Measurements from ENCODE around the gene CITED1. TPM values are rescaled to one million over a fixed set of nuclear protein-coding genes. Genes with fewer than 3 reads are reported as not detected.
"Not testable (repeated sequence)": the region's sequence is repeated elsewhere in the genome, so short reads cannot be mapped to it uniquely, and the experiment has no call there.

The CITED1 gene
- total and polyA plus RNA-seq, 2 of the 13 experiments (the other 11 are each of a cell fraction or from before 2014, with no cell fraction given): 0.09 TPM; not detected in 1

- TF ChIP-seq ATAD3A (CRISPR knock-in tag; IDR thresholded peaks at IDR 0.05): no peak
- TF ChIP-seq ZNF331 (CRISPR knock-in tag; IDR thresholded peaks at IDR 0.05): peak; percentile 87
- in situ Hi-C loops (cut with HindIII; ENCODE audit: extremely low pct_ligation_motif_present, low pct_unique_long_range_greater_than_20kb): no loop called here
- WGBS (ENCODE audit: low lambda C conversion rate): 96% methylated on average over 3 of the region's 3 CpGs
- Histone ChIP-seq H3K79me2 (ENCODE audit: insufficient read depth, low read length) (no peaks in the 10 kb centered on the region), H3K9ac (ENCODE audit: insufficient read depth, low read depth, low read length) (no peak overlapping the region), H4K20me1 (ENCODE audit: insufficient read depth, low read length) (no peaks in the 10 kb centered on the region), H3K9me3 (ENCODE audit: low read length) (no peaks in the 10 kb centered on the region), H3K36me3 (replicated peaks in 1 of 2; ENCODE audit: control insufficient read depth in 1 of 2, insufficient read depth in 2 of 2, low read length in 2 of 2) (no peaks in the 10 kb centered on the region), H2AFZ (ENCODE audit: low read length) (no peak overlapping the region), H3K4me2 (ENCODE audit: low read depth, low read length) (no peak overlapping the region), H3K27me3 (ENCODE audit: control insufficient read depth in 1 of 2, insufficient read depth in 2 of 2, low read length in 2 of 2) (no peaks in the 10 kb centered on the region), H3K4me1 (ENCODE audit: insufficient read depth, low read length) (no peaks in the 10 kb centered on the region), H3K4me3 (replicated peaks in 1 of 3; ENCODE audit: insufficient read depth in 1 of 3, low read depth in 2 of 3, low read length in 3 of 3) (no peak overlapping the region), H3K27ac (ENCODE audit: extremely low read length, insufficient read depth, low read length) (no peak overlapping the region)
- ChIA-PET POLR2A (no interaction called here), CTCF (ENCODE audit: low intra/inter-chr PET ratio, low total read pairs) (no interaction called here)
- no peak for FAIRE-seq
- no TSS peak for BruUV-seq (replicated peaks)
- intact Hi-C loops (cut with micrococcal nuclease; ENCODE audit: unreplicated experiment): no loop called here
- DNase-seq (ENCODE audit: low spot score): no peak
- ATAC-seq: no peak
Observed at GRCh38 chrX:72330131-72330530, 24.4 kb upstream of the CITED1 start.

- ATAC-seq (no peak), FAIRE-seq (no peak), DNase-seq (ENCODE audit: low spot score) (no peak)
- in situ Hi-C loops (cut with HindIII; ENCODE audit: extremely low pct_ligation_motif_present, low pct_unique_long_range_greater_than_20kb) (no loop called here), intact Hi-C loops (cut with micrococcal nuclease; ENCODE audit: unreplicated experiment) (no loop called here)
- BruUV-seq (replicated peaks): no TSS peak
- POLR2A ChIA-PET: no interaction called here
- H3K36me3 ChIP-seq (replicated peaks in 1 of 2; ENCODE audit: control insufficient read depth in 1 of 2, insufficient read depth in 2 of 2, low read length in 2 of 2): no peaks in the 10 kb centered on the region
- TF ChIP-seq RXRB (CRISPR knock-in tag; IDR thresholded peaks at IDR 0.05; ENCODE audit: borderline replicate concordance) (no peak), ZNF768 (CRISPR knock-in tag; IDR thresholded peaks at IDR 0.05) (peak; percentile 49)
- H4K20me1 ChIP-seq (ENCODE audit: insufficient read depth, low read length): no peaks in the 10 kb centered on the region
- no peaks in the 10 kb centered on the region for H3K27me3 ChIP-seq (ENCODE audit: control insufficient read depth in 1 of 2, insufficient read depth in 2 of 2, low read length in 2 of 2)
- no peaks in the 10 kb centered on the region for H3K9me3 ChIP-seq (ENCODE audit: low read length)
- no peaks in the 10 kb centered on the region for H3K4me1 ChIP-seq (ENCODE audit: insufficient read depth, low read length)
- 92% methylated on average over 6 of the region's 8 CpGs for WGBS (ENCODE audit: low lambda C conversion rate)
- CTCF ChIA-PET (ENCODE audit: low intra/inter-chr PET ratio, low total read pairs): no interaction called here
- H2AFZ ChIP-seq (ENCODE audit: low read length): no peak overlapping the region
- no peak overlapping the region for H3K4me3 ChIP-seq (replicated peaks in 1 of 3; ENCODE audit: insufficient read depth in 1 of 3, low read depth in 2 of 3, low read length in 3 of 3)
- H3K27ac ChIP-seq (ENCODE audit: extremely low read length, insufficient read depth, low read length): no peak overlapping the region
- H3K79me2 ChIP-seq (ENCODE audit: insufficient read depth, low read length): no peaks in the 10 kb centered on the region
- H3K9ac ChIP-seq (ENCODE audit: insufficient read depth, low read depth, low read length): no peak overlapping the region
- H3K4me2 ChIP-seq (ENCODE audit: low read depth, low read length): no peak overlapping the region
Observed at GRCh38 chrX:72326605-72327300, 21.0 kb upstream of the CITED1 start.

- CTCF ChIA-PET (ENCODE audit: low intra/inter-chr PET ratio, low total read pairs): not testable (repeated sequence)
- 62% methylated on average over 5 of the region's 8 CpGs for WGBS (ENCODE audit: low lambda C conversion rate)
Observed at GRCh38 chrX:72319651-72320050, 13.9 kb upstream of the CITED1 start.

More at GRCh38 chrX:72319651-72320050, 13.9 kb upstream of the CITED1 start:
- H3K9ac ChIP-seq (ENCODE audit: insufficient read depth, low read depth, low read length); H3K27ac ChIP-seq (ENCODE audit: extremely low read length, insufficient read depth, low read length); H3K4me1 ChIP-seq (ENCODE audit: insufficient read depth, low read length); intact Hi-C loops (cut with micrococcal nuclease; ENCODE audit: unreplicated experiment); ATAC-seq; in situ Hi-C loops (cut with HindIII; ENCODE audit: extremely low pct_ligation_motif_present, low pct_unique_long_range_greater_than_20kb); H2AFZ ChIP-seq (ENCODE audit: low read length); H3K36me3 ChIP-seq (replicated peaks in 1 of 2; ENCODE audit: control insufficient read depth in 1 of 2, insufficient read depth in 2 of 2, low read length in 2 of 2); H4K20me1 ChIP-seq (ENCODE audit: insufficient read depth, low read length); POLR2A ChIA-PET; DNase-seq (ENCODE audit: low spot score); BruUV-seq (replicated peaks); H3K27me3 ChIP-seq (ENCODE audit: control insufficient read depth in 1 of 2, insufficient read depth in 2 of 2, low read length in 2 of 2); H3K4me2 ChIP-seq (ENCODE audit: low read depth, low read length); H3K9me3 ChIP-seq (ENCODE audit: low read length); H3K4me3 ChIP-seq (replicated peaks in 1 of 3; ENCODE audit: insufficient read depth in 1 of 3, low read depth in 2 of 3, low read length in 3 of 3); FAIRE-seq; H3K79me2 ChIP-seq (ENCODE audit: insufficient read depth, low read length): not testable (repeated sequence)
